A549 (cell line): Measurements from ENCODE around the gene PSRC1. TPM values are rescaled to one million over a fixed set of nuclear protein-coding genes. Genes with fewer than 3 reads are reported as not detected.
A peak's percentile ranks its signal among the peaks of the same experiment; 100 is the strongest.

Experiments
- ATAC-seq, 2 experiments: fragments of 200-7000 bp in 1 of 2; fragments of >200 bp in 1 of 2; cut with Nextera tagmentation in 1 of 2; cut with Tn5 transposase in 1 of 2; 3 replicates each; pipeline versions ENCODE4 v1.8.0 to v1.9.1; 2018 to 2020; ENCODE audit warnings: mild to moderate bottlenecking in 1 of 2, moderate library complexity in 1 of 2
- CTCF ChIA-PET: fragments of 300-600 bp; sonication (Branson Sonifier 250); formaldehyde crosslinking; extraction: SDS; loops from one replicate; lab custom pipeline; 2021; ENCODE audit warnings: antibody characterized with exemption, inconsistent platforms; lab: Yijun Ruan, JAX
- POLR2A ChIA-PET: fragments of 350-600 bp; formaldehyde crosslinking; extraction: SDS; loops from one replicate; lab custom pipeline; 2021; ENCODE audit warnings: antibody characterized with exemption, inconsistent platforms; lab: Yijun Ruan, JAX
- DNase-seq, 2 experiments: peaks; one replicate each; pipeline versions ENCODE4 v3.0.0 to v3.0.0-alpha.2; 2011 to 2016; ENCODE audit warnings: low read depth in 1 of 2, low spot score in 1 of 2
- FAIRE-seq: peaks from 2 replicates; lab custom pipeline; 2011; peaks lifted over from hg19 to GRCh38; lab: Jason Lieb, UNC
- H3K27ac ChIP-seq, 2 experiments: fragments of >200 bp; sonication (Bioruptor Twin); formaldehyde crosslinking; 3 replicates each; pipeline ENCODE4 v1.5.1; 2016 to 2017
- H3K4me1 ChIP-seq: fragments of >200 bp; sonication (Bioruptor Twin); formaldehyde crosslinking; 3 replicates; pipeline ENCODE4 v1.6.1; 2016
- H3K4me2 ChIP-seq: fragments of >200 bp; sonication (Bioruptor Twin); formaldehyde crosslinking; 3 replicates; pipeline ENCODE4 v1.6.1; 2016
- H3K4me3 ChIP-seq: fragments of >200 bp; sonication (Bioruptor Twin); formaldehyde crosslinking; 3 replicates; pipeline ENCODE4 v1.5.1; 2016
- H3K9me3 ChIP-seq: fragments of >200 bp; sonication (Bioruptor Twin); formaldehyde crosslinking; 3 replicates; pipeline ENCODE4 v1.6.1; 2016
- CEBPB ChIP-seq, 2 experiments: fragments of >200 bp in 1 of 2; sonication (Bioruptor Twin) in 1 of 2; formaldehyde crosslinking in 1 of 2; IDR thresholded peaks; 2 replicates each; pipeline ENCODE4 v1.6.1; 2012 to 2016
- CHD4 ChIP-seq: fragments of 200-600 bp; sonication (generic); IDR thresholded peaks from 2 replicates; pipeline ENCODE4 v1.6.1; 2016; ENCODE audit warnings: antibody characterized with exemption, mild to moderate bottlenecking, borderline replicate concordance
- EHF ChIP-seq: fragments of 250-450 bp; sonication (Bioruptor Pico); IDR thresholded peaks from 2 replicates; pipeline ENCODE4 v1.5.0; 2020; ENCODE audit warnings: mild to moderate bottlenecking
- ESRRA ChIP-seq: fragments of 150-350 bp; IDR thresholded peaks from 2 replicates; pipeline ENCODE4 v1.6.1; 2014; ENCODE audit warnings: mild to moderate bottlenecking, low read length, borderline replicate concordance
- FOSB ChIP-seq: fragments of 250-450 bp; sonication (Bioruptor Pico); IDR thresholded peaks from 2 replicates; pipeline ENCODE4 v1.5.0; 2020; ENCODE audit warnings: mild to moderate bottlenecking, moderate library complexity
- GATA3 ChIP-seq: IDR thresholded peaks from 2 replicates; pipeline ENCODE4 v1.6.1; 2012; ENCODE audit warnings: borderline replicate concordance
- HDAC2 ChIP-seq: fragments of 200-600 bp; sonication (generic); IDR thresholded peaks from 2 replicates; pipeline ENCODE4 v1.6.1; 2016
- HEYL ChIP-seq: fragments of 250-450 bp; sonication (Bioruptor Pico); IDR thresholded peaks from 2 replicates; pipeline ENCODE4 v1.8.0; 2021; ENCODE audit warnings: mild to moderate bottlenecking, moderate library complexity
- JUN ChIP-seq, 2 experiments: fragments of >200 bp; sonication (Bioruptor Twin); formaldehyde crosslinking; IDR thresholded peaks; 2 replicates in 1 of 2; 3 replicates in 1 of 2; pipeline ENCODE4 v1.6.1; 2016 to 2017
- JUNB ChIP-seq: fragments of >200 bp; sonication (Bioruptor Twin); formaldehyde crosslinking; IDR thresholded peaks from 2 replicates; pipeline ENCODE4 v1.6.1; 2016
- KDM5A ChIP-seq: fragments of 200-600 bp; sonication (generic); IDR thresholded peaks from 2 replicates; pipeline ENCODE4 v1.6.1; 2016; ENCODE audit warnings: antibody characterized with exemption, mild to moderate bottlenecking
- NPAS2 ChIP-seq: fragments of 250-450 bp; sonication (Bioruptor Pico); IDR thresholded peaks from 2 replicates; pipeline ENCODE4 v1.8.0; 2022; ENCODE audit warnings: mild to moderate bottlenecking, moderate library complexity, borderline replicate concordance
- RAD21 ChIP-seq, 2 experiments: fragments of >200 bp in 1 of 2; sonication (Bioruptor Twin) in 1 of 2; formaldehyde crosslinking in 1 of 2; IDR thresholded peaks in 1 of 2; conservative IDR thresholded peaks in 1 of 2; 2 replicates in 1 of 2; 3 replicates in 1 of 2; pipeline ENCODE4 v1.6.1; 2012 to 2018; ENCODE audit warnings: inconsistent platforms in 1 of 2
- TFCP2L1 ChIP-seq: fragments of 250-450 bp; sonication (Bioruptor Pico); IDR thresholded peaks from 2 replicates; pipeline ENCODE4 v1.5.0; 2021; ENCODE audit warnings: mild to moderate bottlenecking
- ZFP36 ChIP-seq: fragments of 450-650 bp; IDR thresholded peaks from 2 replicates; pipeline ENCODE4 v1.6.1; 2014; ENCODE audit warnings: borderline replicate concordance; ENCODE audit not compliant: partially characterized antibody
- ZNF302 ChIP-seq: fragments of 250-450 bp; sonication (Bioruptor Pico); IDR thresholded peaks from 2 replicates; pipeline ENCODE4 v1.9.0; 2021; ENCODE audit warnings: inconsistent platforms, mild to moderate bottlenecking, moderate library complexity
- WGBS: methylation state at CpG from one replicate; pipeline ENCODE4 v1.1.6; 2017; ENCODE audit errors: missing lambda C conversion rate; 5-methylcytosine and 5-hydroxymethylcytosine counted together
- polyA plus RNA-seq, 4 experiments: library from polyadenylated mRNA; depleted of rRNA in 3 of 4; stranded (reverse); fragments of >200 nt; fragmentation: RNase III in 1 of 4; extraction: RNeasy Plus Mini Kit Qiagen cat#74134 plus additional on column Dnase treatment in 1 of 4; gene quantifications; 2 replicates in 3 of 4; 3 replicates in 1 of 4; pipeline ENCODE4 v1.2.3, GENCODE V29; 2011 to 2017
- TF ChIP-seq, protein P1 (sequence below): fragments of 150-350 bp; IDR thresholded peaks from 2 replicates; pipeline ENCODE4 v1.6.1; 2014; ENCODE audit warnings: low read depth, mild to moderate bottlenecking, low read length
- TF ChIP-seq, protein P2 (sequence below): fragments of 450-650 bp; IDR thresholded peaks from 2 replicates; pipeline ENCODE4 v1.6.1; 2014; ENCODE audit warnings: antibody characterized with exemption
- TF ChIP-seq, protein P3 (sequence below): fragments of >200 bp; sonication (Bioruptor Twin); formaldehyde crosslinking; IDR thresholded peaks from 3 replicates; pipeline ENCODE4 v1.5.1; 2016

The PSRC1 gene
- polyA plus RNA-seq, 2 of the 4 experiments (the other 2 are of a cell fraction) = 15.3 to 21.5 TPM

DNA sequence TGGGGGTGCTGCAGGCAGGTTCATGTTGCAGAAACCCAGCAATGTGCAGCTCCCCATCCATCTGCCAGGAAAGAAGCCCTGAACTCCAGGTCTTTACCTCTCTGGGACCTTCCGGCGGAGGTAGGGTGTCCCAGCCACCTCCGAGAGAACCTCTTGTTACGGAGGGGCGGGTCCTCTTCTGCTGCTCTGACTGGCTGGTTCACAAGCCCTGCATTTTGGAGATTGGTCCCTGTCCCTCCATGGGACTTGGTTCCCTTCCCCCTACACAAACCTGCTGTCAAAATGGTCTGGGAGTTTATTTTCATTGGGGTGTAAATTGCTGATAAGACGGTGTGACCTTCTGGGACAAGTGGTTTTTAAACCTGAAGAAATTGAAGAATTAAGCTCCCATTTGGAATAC is 41.6 kb downstream of the PSRC1 start:
- FAIRE-seq = no peak
- CTCF ChIA-PET = interaction anchor here (0.6 to 0.7 kb wide), 2 partner anchors 14 to 25 kb away, joined by 3 read pairs; no protein-coding TSS in a partner anchor
- POLR2A ChIA-PET = interaction anchor here (1.3 kb wide), 1 partner anchor 28 kb away, joined by 3 read pairs; the partner anchor contains the start of gene SARS1
- 81% methylated on average over 6 of the region's 6 CpGs for WGBS
- peaks cover 8% of the 10 kb centered on the region; the same call in 1 of the 3 replicates for H3K4me1 ChIP-seq
- H3K4me2 ChIP-seq = no peak overlapping the region
- no peaks in the 10 kb centered on the region for H3K9me3 ChIP-seq
- no peak for DNase-seq
- TF ChIP-seq, protein P1, sequence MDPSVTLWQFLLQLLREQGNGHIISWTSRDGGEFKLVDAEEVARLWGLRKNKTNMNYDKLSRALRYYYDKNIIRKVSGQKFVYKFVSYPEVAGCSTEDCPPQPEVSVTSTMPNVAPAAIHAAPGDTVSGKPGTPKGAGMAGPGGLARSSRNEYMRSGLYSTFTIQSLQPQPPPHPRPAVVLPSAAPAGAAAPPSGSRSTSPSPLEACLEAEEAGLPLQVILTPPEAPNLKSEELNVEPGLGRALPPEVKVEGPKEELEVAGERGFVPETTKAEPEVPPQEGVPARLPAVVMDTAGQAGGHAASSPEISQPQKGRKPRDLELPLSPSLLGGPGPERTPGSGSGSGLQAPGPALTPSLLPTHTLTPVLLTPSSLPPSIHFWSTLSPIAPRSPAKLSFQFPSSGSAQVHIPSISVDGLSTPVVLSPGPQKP = no peak
- TF ChIP-seq ZFP36 (no peak), HEYL (CRISPR knock-in tag) (no peak), CEBPB (IDR thresholded peaks at IDR 0.05) (no peak), ZNF302 (no peak), NPAS2 (no peak)
- TF ChIP-seq, protein P2, sequence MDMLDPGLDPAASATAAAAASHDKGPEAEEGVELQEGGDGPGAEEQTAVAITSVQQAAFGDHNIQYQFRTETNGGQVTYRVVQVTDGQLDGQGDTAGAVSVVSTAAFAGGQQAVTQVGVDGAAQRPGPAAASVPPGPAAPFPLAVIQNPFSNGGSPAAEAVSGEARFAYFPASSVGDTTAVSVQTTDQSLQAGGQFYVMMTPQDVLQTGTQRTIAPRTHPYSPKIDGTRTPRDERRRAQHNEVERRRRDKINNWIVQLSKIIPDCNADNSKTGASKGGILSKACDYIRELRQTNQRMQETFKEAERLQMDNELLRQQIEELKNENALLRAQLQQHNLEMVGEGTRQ = no peak
- no peak for ATAC-seq
- no peak overlapping the region for H3K27ac ChIP-seq
- no peak overlapping the region for H3K4me3 ChIP-seq

DNA sequence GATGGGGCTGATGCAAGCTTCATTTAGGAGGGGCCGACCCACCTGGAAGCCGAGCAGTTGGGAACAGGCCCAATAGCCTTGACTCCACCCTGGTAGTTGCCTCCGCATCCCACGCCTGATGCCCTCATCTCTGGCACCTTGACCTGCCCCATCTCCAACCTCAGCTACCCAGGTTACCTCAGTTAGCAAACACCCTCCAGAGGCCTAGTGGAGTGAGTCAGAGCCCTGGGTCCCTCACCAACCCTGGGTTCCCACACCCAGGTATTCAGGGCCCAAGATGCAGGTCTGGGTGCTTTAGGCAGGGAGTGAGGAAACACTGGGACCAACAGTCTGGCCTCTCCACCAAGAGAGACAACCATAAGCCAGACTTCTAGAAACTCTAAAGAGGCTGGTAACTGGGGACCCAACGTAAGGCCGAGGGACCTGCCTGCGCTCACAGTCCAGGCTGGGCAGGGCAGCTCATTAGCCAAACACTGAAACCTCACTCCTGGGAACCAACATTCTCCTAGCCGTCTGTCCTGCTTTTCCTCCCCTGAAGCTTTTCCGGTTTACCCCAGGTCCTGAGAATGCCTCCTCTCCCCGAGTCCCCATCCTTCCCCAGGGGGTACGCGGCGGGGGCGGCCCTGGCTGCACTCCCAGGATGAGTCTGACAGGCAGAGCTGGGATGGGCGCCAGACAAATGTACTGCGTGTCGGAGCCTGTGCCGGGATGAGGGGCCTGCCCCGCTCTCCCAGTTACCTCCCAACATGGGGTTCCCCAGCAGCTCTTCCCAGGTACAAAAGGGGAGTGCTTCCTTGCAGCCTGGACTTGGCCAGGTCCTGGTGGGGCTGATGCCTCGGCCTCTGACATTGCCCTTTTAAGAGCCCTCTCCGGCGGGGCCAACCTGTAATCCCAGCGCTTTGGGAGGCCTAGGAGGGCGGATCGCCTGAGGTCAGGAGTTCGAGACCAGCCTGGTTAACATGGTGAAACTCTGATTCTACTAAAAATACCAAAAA is 42.5 kb downstream of the PSRC1 start:
- TF ChIP-seq FOSB (0 out of 2 replicates have a peak, but pooled peaks have one; percentile 36), HDAC2 (no peak)
- Histone ChIP-seq H3K4me3 (no peak overlapping the region), H3K4me2 (no peak overlapping the region), H3K9me3 (no peaks in the 10 kb centered on the region), H3K4me1 (peaks cover 8% of the 10 kb centered on the region; the same call in 1 of the 3 replicates), H3K27ac (no peak overlapping the region)
- 80% methylated on average over 15 of the region's 26 CpGs for WGBS
- FAIRE-seq (no peak), DNase-seq (no peak), ATAC-seq (peak; percentile 21 to 45; a peak in 4 of 6 replicates)
- POLR2A ChIA-PET = interaction anchor here (1.3 kb wide), 1 partner anchor 27 kb away, joined by 3 read pairs; the partner anchor contains the start of gene SARS1
- CTCF ChIA-PET = interaction anchor here (0.6 to 2.9 kb wide), 6 partner anchors 13 to 160 kb away, joined by 3 to 13 read pairs (median 4); partner anchors contain the start of gene SORT1

DNA sequence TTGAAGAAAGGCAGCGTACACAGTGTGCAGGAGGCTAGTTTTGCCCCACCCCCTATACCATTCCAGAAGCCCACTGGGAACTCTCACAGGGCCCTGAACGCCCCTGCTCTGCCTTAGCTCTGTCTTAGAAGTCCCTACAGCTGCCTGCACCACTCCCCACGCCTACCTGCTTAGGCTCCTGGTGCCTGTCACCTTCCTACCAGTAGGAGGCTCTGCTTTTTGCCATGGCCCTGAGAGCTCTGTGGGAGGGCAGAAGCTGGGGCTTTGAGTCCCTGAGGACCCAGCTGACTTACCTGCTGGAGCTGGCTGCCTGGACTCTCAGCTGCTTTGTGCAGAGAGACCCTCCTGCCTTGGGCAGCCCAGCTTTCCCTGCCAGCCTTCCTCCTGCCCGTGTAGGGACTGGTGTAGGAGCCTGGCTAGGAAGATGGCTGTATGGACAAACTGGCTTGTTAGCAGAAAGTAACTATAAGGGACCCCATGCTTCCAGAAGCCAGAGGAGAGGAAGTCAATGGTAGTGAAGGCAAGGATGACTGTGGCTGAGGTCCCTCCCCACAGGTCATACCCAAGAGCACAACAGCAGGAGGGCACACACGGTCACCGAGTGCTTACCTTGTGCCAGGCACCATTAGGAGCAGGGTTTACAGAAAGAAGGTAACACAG is 43.4 kb downstream of the PSRC1 start:
- Histone ChIP-seq H3K4me2 (no peak overlapping the region), H3K4me1 (peaks cover 8% of the 10 kb centered on the region; the same call in 1 of the 3 replicates), H3K9me3 (no peaks in the 10 kb centered on the region), H3K27ac (no peak overlapping the region), H3K4me3 (no peak overlapping the region)
- TF ChIP-seq EHF (CRISPR knock-in tag) = no peak
- no peak for TF ChIP-seq GATA3
- no peak for TF ChIP-seq TFCP2L1 (CRISPR knock-in tag)
- no peak for TF ChIP-seq CHD4
- no peak for TF ChIP-seq JUNB
- peak in 1 of 2 experiments; percentile 11; a peak in 1 of 5 replicates for TF ChIP-seq RAD21 (conservative IDR thresholded peaks at IDR 0.05 in 1 of 2, IDR thresholded peaks at IDR 0.05 in 1 of 2)
- TF ChIP-seq, protein P3, sequence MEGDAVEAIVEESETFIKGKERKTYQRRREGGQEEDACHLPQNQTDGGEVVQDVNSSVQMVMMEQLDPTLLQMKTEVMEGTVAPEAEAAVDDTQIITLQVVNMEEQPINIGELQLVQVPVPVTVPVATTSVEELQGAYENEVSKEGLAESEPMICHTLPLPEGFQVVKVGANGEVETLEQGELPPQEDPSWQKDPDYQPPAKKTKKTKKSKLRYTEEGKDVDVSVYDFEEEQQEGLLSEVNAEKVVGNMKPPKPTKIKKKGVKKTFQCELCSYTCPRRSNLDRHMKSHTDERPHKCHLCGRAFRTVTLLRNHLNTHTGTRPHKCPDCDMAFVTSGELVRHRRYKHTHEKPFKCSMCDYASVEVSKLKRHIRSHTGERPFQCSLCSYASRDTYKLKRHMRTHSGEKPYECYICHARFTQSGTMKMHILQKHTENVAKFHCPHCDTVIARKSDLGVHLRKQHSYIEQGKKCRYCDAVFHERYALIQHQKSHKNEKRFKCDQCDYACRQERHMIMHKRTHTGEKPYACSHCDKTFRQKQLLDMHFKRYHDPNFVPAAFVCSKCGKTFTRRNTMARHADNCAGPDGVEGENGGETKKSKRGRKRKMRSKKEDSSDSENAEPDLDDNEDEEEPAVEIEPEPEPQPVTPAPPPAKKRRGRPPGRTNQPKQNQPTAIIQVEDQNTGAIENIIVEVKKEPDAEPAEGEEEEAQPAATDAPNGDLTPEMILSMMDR = peak; percentile 34
- TF ChIP-seq JUN (IDR thresholded peaks at IDR 0.05) = no peak
- no peak for TF ChIP-seq KDM5A
- no peak for TF ChIP-seq ESRRA
- ATAC-seq (peak; percentile 79 to 90), DNase-seq (peak; percentile 53 to 55), FAIRE-seq (no peak)
- 63% methylated on average over 4 of the region's 6 CpGs for WGBS
- POLR2A ChIA-PET = no interaction called here
- CTCF ChIA-PET = interaction anchor here (0.6 to 2.9 kb wide), 12 partner anchors 9 to 251 kb away, joined by 3 to 13 read pairs (median 3); partner anchors contain the start of gene SORT1
